ENCODE data around the gene A2ML1.
"Not testable (repeated sequence)": the region's sequence is repeated elsewhere in the genome, so short reads cannot be mapped to it uniquely, and the experiment has no call there.

A2ML1 gene

GRCh38 chr12:8906266-8907180 lies 84.1 kb downstream of the A2ML1 start:
- DNase-seq (ENCODE audit: low read depth in 2 of 2), result no peak

- DNase-seq (ENCODE audit: low read depth in 2 of 2), result no peak
These were observed 85.1 kb downstream of the A2ML1 start for GRCh38 chr12:8907513-8907912.

DNA sequence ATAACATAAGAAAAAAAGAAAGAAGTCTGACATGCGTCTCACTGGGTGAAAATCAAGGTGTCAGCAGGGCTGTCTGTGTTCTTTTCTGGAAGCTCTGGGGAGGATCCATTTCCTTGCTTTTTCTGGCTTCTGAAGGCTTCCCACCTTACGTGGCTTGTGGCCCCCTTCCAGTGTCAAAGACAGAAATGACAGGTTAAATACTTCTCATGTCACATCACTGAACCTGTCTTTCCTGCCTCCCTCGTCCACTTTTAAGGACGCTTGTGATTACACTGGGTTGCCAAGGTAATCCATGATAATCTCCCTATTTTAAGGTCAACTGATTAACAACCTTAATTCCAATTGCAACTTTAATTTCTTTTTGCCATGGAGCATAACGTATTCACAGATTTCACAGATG lies 87.3 kb downstream of the A2ML1 start:
- no peak for DNase-seq (ENCODE audit: low read depth in 2 of 2)

DNA sequence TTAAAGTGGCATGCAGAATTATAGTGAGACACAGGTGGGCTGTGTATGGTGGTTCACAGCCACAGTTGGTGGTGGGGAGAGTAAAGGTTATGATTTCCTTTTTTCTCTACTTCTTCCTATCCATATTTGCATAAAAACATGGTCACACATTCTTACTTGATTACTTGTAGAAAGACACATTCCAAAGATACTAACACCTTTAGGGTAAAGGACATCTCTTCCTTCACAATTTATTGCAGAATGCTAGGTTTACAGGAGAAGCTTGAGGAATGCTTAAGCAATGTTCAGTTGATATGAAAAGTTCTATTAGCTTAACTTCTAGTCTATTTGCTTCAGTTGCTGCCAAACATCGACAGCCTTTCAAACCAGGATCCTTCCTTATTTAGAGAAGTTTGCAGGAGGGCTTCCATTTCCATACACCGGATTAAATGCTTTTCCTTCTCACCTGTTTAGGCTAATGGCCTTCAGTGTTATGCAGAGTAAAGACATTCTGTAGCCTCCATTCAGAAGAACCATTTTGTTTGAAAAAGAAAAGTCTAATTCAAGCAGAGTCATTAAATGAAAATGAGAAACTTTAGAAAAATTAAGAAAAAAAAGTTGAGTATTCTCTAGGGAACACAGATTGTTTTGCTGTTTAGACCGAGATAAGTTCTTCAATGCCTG lies 89.3 kb downstream of the A2ML1 start:
- DNase-seq (ENCODE audit: low read depth in 2 of 2), result no peak

GRCh38 chr12:8912914-8913313 lies 90.5 kb downstream of the A2ML1 start:
- no peak for DNase-seq (ENCODE audit: low read depth in 2 of 2)

- DNase-seq (ENCODE audit: low read depth in 2 of 2), result no peak
These were observed 91.2 kb downstream of the A2ML1 start for GRCh38 chr12:8913702-8914032.

GRCh38 chr12:8914033-8914715 lies 91.8 kb downstream of the A2ML1 start, which contains the start of gene PHC1:
Gene PHC1 (plus strand): TSS chr12:8914509. CDS start chr12:8917678, 3,169 bp downstream.
- peak; percentile 47 to 56 for DNase-seq (ENCODE audit: low read depth in 2 of 2)

DNA sequence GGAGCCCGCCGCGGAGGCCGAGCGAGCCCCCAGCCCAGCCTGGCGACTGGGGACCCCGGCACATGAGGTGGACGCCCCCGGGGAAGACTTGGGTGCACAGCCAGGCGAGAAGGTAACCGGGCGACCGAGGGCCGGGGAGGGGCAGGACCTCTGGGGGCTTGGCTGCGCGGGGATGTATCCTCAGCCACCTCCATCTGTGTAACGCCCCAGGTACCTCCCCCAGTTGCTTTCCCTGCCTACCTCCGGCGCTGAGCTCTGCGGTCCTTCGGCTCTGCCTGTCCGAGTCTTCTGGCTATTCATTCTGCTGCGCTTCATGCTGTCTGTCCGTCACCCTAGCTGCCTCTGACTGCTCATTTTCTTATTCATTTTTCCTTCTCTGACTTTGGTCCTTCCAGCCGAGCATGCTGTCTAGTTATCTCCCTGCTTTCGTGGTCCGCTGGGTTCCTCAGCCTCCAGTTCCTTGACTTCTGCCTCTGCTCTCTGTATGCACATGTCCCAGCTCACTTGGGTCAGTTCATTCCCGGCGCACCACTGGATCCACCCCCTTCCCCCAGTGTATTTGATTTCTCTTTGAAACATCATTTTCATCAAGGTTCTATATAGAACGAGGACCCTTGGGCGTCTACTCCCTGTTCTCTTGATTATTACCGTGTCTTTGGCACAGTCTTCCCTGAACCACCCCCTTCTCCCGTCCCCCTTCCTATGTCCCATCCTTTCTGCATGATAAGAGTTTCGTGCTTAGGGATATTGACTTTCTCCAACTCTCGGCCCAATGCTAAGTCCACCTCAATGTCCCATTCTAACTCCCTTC lies 92.5 kb downstream of the A2ML1 start:
- DNase-seq (ENCODE audit: low read depth in 2 of 2), result peak; percentile 21 to 36

DNA sequence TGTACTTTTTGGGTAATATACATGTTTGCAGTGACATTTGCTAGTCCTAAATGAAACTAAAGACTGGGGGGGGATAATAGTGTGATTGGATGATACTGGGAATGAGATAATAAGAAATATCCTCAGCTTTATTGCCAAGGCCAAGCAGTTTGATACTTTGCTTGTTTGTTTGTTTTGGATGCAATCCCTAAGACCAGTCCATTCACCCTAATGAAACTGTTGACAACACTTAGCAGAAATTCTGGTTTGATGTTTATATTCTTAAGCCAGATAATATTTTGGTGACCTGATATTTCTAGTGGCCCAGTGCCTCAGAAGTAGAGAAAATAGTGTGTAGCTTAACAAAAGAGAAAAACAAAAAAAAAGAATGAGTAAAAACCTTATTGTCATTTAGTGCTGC lies 93.7 kb downstream of the A2ML1 start:
- DNase-seq (ENCODE audit: low read depth in 2 of 2), result no peak

DNA sequence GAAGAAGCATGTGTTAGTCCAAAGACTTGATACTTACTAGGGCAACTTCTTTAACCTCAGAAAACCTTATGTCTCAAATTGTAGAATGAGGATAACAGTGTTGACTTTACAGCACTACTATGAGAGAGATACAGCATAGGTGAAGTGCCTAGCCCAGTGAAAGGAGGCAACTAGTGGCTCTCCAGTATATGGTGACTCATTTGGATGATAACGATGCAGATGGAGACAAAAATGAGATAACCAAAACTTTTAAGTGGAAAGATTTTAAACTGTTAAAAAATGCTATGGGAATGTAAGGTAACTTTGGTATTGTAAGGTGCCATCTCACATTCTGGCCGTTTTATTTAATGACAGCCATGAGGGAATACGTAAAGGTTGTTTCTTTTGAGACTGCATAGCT lies 94.6 kb downstream of the A2ML1 start:
- DNase-seq (ENCODE audit: low read depth in 2 of 2), result no peak

DNA sequence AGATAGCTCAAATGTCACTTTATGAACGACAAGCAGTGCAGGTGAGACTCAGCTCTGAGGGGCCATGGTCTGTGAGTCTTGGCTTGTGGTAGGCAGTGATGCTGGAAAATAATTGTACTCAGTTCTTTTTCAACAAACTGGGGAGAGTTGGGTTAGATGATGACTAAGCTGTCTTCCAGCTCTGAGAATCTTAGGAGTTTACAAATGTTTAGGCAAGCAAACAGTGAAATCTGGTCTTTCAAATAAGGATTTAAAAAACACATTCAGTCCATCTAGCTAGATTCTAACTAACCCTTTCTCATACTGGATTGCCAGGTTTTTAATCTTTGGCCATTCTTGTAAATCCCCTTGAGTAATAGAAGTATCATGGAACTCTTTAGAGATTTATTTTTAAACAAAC lies 95.3 kb downstream of the A2ML1 start:
- no peak for DNase-seq (ENCODE audit: low read depth in 2 of 2)

DNA sequence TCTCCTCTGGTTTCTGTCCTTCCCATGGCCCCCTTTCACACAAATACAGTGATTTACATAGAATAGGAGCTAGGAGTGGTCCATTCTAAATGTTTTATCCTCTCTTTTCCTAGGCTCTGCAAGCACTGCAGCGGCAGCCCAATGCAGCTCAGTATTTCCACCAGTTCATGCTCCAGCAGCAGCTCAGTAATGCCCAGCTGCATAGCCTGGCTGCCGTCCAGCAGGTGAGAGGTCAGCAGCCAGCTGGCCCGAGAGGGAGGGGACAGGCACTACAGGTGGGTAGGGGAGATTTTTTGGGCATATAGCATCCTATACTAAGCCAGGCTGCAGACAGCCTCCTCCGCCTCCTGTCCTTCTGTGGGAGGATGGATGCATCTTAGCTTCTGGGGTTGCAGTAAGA lies 97.2 kb downstream of the A2ML1 start:
- DNase-seq (ENCODE audit: low read depth in 2 of 2), result not testable (repeated sequence)

DNA sequence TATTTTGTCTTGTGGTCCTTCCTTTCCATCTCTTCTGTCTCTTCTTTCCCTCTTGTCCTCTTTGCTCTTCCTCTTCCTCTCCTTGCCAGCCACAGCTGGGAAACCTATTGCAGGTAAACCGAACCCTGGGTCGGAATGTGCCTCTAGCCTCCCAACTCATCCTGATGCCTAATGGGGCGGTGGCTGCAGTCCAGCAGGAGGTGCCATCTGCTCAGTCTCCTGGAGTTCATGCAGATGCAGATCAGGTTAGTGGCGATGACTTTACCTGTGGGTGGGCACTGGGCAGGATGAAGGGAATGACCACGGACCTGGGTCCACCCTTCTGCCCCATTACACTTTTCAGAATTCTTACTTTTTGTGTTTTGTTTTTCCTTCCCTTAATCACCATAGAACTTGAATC lies 100.1 kb downstream of the A2ML1 start:
- DNase-seq (ENCODE audit: low read depth in 2 of 2), result no peak

Data from stimulated activated CD8-positive, alpha-beta memory T cell treated with anti-CD3 and anti-CD28 coated beads, Interleukin-15, amount 100 ng/mL, for 48 hours (primary cell).